ENCODE measurements around the gene SLC2A6. TPM values are rescaled to one million over a fixed set of nuclear protein-coding genes. Genes with fewer than 3 reads are reported as not detected.

Gene SLC2A6
- total and polyA plus RNA-seq, 2 donors (not counting 1 experiment from before 2014, with no cell fraction given), result 7.6 to 9.1 TPM

- no peak overlapping the region for H3K27ac ChIP-seq (ENCODE audit: insufficient read depth, low read length)
Observed at GRCh38 chr9:133509179-133510083, 30.5 kb upstream of the SLC2A6 start.

GRCh38 chr9:133508046-133508445 lies 29.1 kb upstream of the SLC2A6 start:
- H3K79me2 ChIP-seq (ENCODE audit: control insufficient read depth, insufficient read depth, low read length), result no peaks in the 10 kb centered on the region
- no peak overlapping the region for H3K27ac ChIP-seq (ENCODE audit: insufficient read depth, low read length)
- no peak overlapping the region for H3K9ac ChIP-seq (ENCODE audit: insufficient read depth, low read length)
- H3K36me3 ChIP-seq (ENCODE audit: control insufficient read depth, insufficient read depth, low read length), result no peaks in the 10 kb centered on the region
- peaks cover 3% of the 10 kb centered on the region for H3K9me3 ChIP-seq (ENCODE audit: control insufficient read depth, insufficient read depth, low read depth, low read length)
- no peak for TF ChIP-seq EZH2 (IDR thresholded peaks at IDR 0.05; ENCODE audit: low read length, missing control alignments)
- TF ChIP-seq, protein P1, sequence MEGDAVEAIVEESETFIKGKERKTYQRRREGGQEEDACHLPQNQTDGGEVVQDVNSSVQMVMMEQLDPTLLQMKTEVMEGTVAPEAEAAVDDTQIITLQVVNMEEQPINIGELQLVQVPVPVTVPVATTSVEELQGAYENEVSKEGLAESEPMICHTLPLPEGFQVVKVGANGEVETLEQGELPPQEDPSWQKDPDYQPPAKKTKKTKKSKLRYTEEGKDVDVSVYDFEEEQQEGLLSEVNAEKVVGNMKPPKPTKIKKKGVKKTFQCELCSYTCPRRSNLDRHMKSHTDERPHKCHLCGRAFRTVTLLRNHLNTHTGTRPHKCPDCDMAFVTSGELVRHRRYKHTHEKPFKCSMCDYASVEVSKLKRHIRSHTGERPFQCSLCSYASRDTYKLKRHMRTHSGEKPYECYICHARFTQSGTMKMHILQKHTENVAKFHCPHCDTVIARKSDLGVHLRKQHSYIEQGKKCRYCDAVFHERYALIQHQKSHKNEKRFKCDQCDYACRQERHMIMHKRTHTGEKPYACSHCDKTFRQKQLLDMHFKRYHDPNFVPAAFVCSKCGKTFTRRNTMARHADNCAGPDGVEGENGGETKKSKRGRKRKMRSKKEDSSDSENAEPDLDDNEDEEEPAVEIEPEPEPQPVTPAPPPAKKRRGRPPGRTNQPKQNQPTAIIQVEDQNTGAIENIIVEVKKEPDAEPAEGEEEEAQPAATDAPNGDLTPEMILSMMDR (conservative IDR thresholded peaks at IDR 0.05 in 1 of 2, IDR thresholded peaks at IDR 0.05 in 1 of 2; ENCODE audit: low read depth in 1 of 2, low read length in 2 of 2), result no peak
- peaks cover under 1% of the 10 kb centered on the region for H3K27me3 ChIP-seq (ENCODE audit: control insufficient read depth, insufficient read depth, low read length)
- H3K4me2 ChIP-seq (ENCODE audit: extremely low read depth, insufficient read depth, low read length), result no peak overlapping the region
- H2AFZ ChIP-seq (ENCODE audit: low read length), result no peak overlapping the region
- peaks cover 11% of the 10 kb centered on the region for H3K4me1 ChIP-seq (ENCODE audit: control insufficient read depth, extremely low read depth, insufficient read depth, low read length)
- no peak overlapping the region for H3K4me3 ChIP-seq (replicated peaks in 1 of 4; ENCODE audit: control extremely low read depth in 1 of 4, insufficient read depth in 1 of 4, low read depth in 3 of 4, low read length in 4 of 4)
- H4K20me1 ChIP-seq (ENCODE audit: control insufficient read depth, extremely low read depth, insufficient read depth, low read length), result no peaks in the 10 kb centered on the region
- DNase-seq (ENCODE audit: low read depth in 2 of 2), result no peak

More at GRCh38 chr9:133509179-133510083, 30.5 kb upstream of the SLC2A6 start:
- Histone ChIP-seq H3K36me3 (ENCODE audit: control insufficient read depth, insufficient read depth, low read length) (no peaks in the 10 kb centered on the region), H3K4me3 (replicated peaks in 1 of 4; ENCODE audit: control extremely low read depth in 1 of 4, insufficient read depth in 1 of 4, low read depth in 3 of 4, low read length in 4 of 4) (no peak overlapping the region), H3K9me3 (ENCODE audit: control insufficient read depth, insufficient read depth, low read depth, low read length) (peaks cover 3% of the 10 kb centered on the region), H2AFZ (ENCODE audit: low read length) (no peak overlapping the region), H3K4me2 (ENCODE audit: extremely low read depth, insufficient read depth, low read length) (peak overlapping the region; percentile 51), H3K79me2 (ENCODE audit: control insufficient read depth, insufficient read depth, low read length) (no peaks in the 10 kb centered on the region), H3K4me1 (ENCODE audit: control insufficient read depth, extremely low read depth, insufficient read depth, low read length) (peaks cover 11% of the 10 kb centered on the region), H3K27me3 (ENCODE audit: control insufficient read depth, insufficient read depth, low read length) (peaks cover 5% of the 10 kb centered on the region), H4K20me1 (ENCODE audit: control insufficient read depth, extremely low read depth, insufficient read depth, low read length) (no peaks in the 10 kb centered on the region), H3K9ac (ENCODE audit: insufficient read depth, low read length) (no peak overlapping the region)
- DNase-seq (ENCODE audit: low read depth in 2 of 2), result no peak
- TF ChIP-seq, protein P1 (conservative IDR thresholded peaks at IDR 0.05 in 1 of 2, IDR thresholded peaks at IDR 0.05 in 1 of 2; ENCODE audit: low read depth in 1 of 2, low read length in 2 of 2), result no peak
- TF ChIP-seq EZH2 (IDR thresholded peaks at IDR 0.05; ENCODE audit: low read length, missing control alignments), result no peak

- Histone ChIP-seq H3K27ac (ENCODE audit: insufficient read depth, low read length) (peak overlapping the region; percentile 61), H3K79me2 (ENCODE audit: control insufficient read depth, insufficient read depth, low read length) (no peaks in the 10 kb centered on the region), H3K27me3 (ENCODE audit: control insufficient read depth, insufficient read depth, low read length) (no peaks in the 10 kb centered on the region), H3K4me2 (ENCODE audit: extremely low read depth, insufficient read depth, low read length) (peak overlapping the region; percentile 64), H3K4me1 (ENCODE audit: control insufficient read depth, extremely low read depth, insufficient read depth, low read length) (peaks cover 11% of the 10 kb centered on the region), H4K20me1 (ENCODE audit: control insufficient read depth, extremely low read depth, insufficient read depth, low read length) (no peaks in the 10 kb centered on the region), H3K9ac (ENCODE audit: insufficient read depth, low read length) (no peak overlapping the region), H2AFZ (ENCODE audit: low read length) (no peak overlapping the region), H3K36me3 (ENCODE audit: control insufficient read depth, insufficient read depth, low read length) (no peaks in the 10 kb centered on the region), H3K9me3 (ENCODE audit: control insufficient read depth, insufficient read depth, low read depth, low read length) (peaks cover 3% of the 10 kb centered on the region), H3K4me3 (replicated peaks in 1 of 4; ENCODE audit: control extremely low read depth in 1 of 4, insufficient read depth in 1 of 4, low read depth in 3 of 4, low read length in 4 of 4) (no peak overlapping the region)
- TF ChIP-seq, protein P1 (conservative IDR thresholded peaks at IDR 0.05 in 1 of 2, IDR thresholded peaks at IDR 0.05 in 1 of 2; ENCODE audit: low read depth in 1 of 2, low read length in 2 of 2), result no peak
- no peak for DNase-seq (ENCODE audit: low read depth in 2 of 2)
Observed at GRCh38 chr9:133507246-133507965, 28.5 kb upstream of the SLC2A6 start.
